Myocyte (in vitro differentiated cells): Measurements from ENCODE around the gene TNRC18. TPM values are rescaled to one million over a fixed set of nuclear protein-coding genes. Genes with fewer than 3 reads are reported as not detected.
"Not testable (repeated sequence)": the region's sequence is repeated elsewhere in the genome, so short reads cannot be mapped to it uniquely, and the experiment has no call there.

Experiments
- DNase-seq: peaks from one replicate; pipeline ENCODE4 v3.0.0-alpha.2; 2012; ENCODE audit warnings: low read depth
- total RNA-seq: library from RNA; depleted of rRNA; stranded (reverse); fragments of >200 nt; gene quantifications from 2 replicates; pipeline ENCODE4 v1.2.3, GENCODE V29; 2014

Gene TNRC18
- total RNA-seq, 1 donor from 2014 or later, result 32.3 TPM

- DNase-seq, result no peak
These were observed 43.1 kb downstream of the TNRC18 start for GRCh38 chr7:5380350-5381070.

DNA sequence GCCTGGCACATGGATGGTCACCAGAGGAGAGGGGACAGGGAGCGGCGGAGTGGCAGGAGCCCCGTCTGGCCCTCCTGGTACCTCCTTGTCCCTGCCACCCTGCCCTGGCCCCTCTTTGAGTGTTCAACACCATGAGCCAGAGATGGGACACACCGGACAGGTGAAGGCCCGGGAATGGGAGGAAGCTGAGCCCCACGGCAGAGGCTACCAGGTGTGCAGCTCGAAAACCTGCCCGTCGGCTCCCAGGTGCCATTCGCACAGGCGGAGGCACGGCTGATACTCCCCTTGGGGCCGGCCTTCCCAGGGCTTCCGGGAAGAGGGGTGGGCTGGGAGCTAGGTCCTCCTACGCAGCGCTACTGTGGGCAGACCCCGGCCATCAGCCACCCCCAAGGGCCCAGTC is 44.1 kb downstream of the TNRC18 start:
- no peak for DNase-seq

GRCh38 chr7:5377816-5378215 is 45.8 kb downstream of the TNRC18 start:
- no peak for DNase-seq

DNA sequence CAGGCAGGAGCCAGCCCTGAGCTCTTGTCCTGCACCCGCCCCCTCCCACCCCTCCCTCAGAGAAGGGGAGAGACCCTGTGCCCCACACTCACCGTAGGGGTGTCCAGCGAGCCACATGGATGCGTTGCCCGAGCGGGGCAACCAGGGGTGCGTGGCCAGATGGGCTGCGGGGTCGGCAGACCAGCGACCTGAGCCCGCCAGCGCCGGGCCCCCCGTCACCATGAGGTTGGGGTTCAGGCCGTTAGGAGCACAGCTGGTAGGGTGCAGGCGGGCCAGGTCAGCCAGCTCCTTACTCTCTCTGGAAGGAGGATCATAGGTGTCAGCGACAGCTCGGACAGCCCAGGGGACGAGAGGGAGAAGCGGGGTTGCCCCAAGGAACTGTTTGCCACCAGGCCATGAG is 46.4 kb downstream of the TNRC18 start:
- DNase-seq, result no peak

DNA sequence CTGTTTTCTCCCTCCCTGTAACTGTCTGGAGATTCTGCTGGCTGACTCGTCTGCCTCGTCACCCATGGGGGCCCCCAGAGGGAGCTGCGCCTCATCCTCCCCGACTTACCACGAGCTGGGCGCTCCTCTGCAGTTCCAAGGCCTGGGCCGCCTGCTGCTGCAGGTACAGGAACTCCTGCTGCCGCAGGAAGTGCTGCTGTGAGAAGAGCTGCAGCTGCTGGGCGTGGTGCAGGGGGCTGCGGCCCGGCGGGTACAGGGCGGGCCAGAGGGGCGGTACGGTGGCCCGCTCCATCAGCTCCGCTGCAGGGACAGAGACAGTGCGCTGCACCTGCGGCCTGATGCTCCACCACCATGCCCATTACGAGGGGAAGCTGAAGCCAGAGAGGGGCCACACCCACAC is 47.7 kb downstream of the TNRC18 start:
- no peak for DNase-seq

GRCh38 chr7:5374464-5374863 is 49.2 kb downstream of the TNRC18 start:
- no peak for DNase-seq

- no peak for DNase-seq
These were observed 50.3 kb downstream of the TNRC18 start for GRCh38 chr7:5373300-5373699.

DNA sequence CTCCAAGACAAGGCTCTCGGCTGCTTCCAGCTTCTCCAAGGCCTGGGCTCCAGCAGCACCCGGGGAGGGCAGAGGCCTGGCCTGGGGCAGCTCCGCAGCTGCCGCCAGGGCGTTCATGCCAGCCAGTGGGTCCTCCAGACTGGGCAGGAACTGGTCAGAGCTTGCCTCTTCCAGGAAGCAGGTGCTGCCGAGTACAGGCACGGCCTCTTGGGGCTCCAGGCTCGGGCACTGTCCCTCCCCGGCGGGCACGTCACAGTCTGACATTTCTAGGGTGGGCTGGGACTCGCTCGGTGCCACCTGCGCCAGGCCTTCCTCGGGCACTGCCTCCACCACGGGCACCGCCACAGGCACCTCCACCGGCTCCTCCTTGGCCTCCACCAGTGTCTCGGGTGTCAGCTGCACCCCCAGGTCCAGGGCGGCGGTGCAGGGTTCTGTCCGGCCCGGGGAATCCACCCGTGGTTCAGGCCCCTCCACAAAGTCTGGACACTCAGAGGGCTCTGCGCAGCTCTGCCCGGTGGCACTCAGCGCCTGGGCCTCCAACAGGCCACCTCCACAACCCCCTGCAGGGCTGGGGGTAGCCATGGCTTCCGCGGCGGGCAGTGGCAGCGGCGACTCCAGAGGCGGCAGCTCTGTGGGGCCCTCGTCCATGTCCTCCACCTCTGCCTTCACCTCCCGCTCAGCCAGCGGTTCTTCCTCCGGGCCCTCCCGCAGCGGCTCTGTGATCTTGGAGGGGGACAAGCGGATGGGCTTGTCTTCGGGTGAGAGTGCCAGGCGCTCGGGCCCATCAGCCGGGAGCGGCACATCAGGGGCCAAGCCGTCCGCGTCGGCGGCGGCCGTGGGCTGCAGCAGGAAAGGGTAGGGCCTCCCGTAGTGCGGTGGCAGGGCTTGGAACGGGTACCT is 52.9 kb downstream of the TNRC18 start:
- DNase-seq, result no peak

- no peak for DNase-seq
These were observed 56.0 kb downstream of the TNRC18 start for GRCh38 chr7:5367661-5368060.

- peak; percentile 87 for DNase-seq
These were observed 57.5 kb downstream of the TNRC18 start for GRCh38 chr7:5365976-5366625.

GRCh38 chr7:5363729-5364128 is 59.9 kb downstream of the TNRC18 start:
- DNase-seq, result no peak

DNA sequence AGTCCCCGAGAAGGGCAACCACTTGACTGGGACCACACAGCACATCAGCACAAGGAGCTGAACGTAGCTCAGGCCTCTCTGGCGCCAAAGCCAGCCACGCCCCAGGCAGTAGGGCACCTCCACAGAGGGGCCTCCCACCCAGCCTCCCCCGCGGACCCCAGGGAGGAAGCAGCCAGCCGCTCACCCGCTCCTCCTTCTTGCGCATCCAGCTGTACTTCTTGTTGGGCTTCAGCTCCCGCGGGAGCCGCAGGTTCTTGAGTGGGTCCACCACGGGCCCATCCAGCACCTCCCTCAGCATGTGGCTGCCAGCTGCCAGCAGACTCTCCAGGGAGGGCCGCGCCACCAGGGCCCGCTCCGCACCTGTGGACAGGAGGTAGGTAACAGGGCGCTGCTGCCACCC is 61.2 kb downstream of the TNRC18 start:
- no peak for DNase-seq

- DNase-seq, result no peak
These were observed 62.0 kb downstream of the TNRC18 start for GRCh38 chr7:5361446-5362127.

DNA sequence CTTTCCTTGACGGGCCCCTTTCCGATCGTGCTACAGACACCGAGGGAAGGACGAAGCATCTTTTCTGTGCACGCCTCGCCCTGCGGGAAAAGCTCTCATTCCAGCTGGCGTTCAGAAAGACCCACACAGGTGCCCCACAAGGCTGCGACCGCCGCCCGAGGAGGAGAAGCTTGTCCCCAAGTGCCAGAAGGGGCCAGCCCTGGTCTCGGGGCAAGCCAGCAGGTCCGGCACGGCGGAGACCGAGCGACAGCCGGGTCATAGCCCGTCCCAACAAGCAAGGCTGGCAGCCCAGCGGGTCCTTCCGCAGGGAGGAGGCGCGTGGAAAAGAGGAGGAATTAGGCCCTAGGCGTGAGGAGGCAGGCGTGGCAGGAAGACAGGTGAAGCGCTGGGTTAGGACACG is 62.7 kb downstream of the TNRC18 start:
- DNase-seq, result no peak

DNA sequence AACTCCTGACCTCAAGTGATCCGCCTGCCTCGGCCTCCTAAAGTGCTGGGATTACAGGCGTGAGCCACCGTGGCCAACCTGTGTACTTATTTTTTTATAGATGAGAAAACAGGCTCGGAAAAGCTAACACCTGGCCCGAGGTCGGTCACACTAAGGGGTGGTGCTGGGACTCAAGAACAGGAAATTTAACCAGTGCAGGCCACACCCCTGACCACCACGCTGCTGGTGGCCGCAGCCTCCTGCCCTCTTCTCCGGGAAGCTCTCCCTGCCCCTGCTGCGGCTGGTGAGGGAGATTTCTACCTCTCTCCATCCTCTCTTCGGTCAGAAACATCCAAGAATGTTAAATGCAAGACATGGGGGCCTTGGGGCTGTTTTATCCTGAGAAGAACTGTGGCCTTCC is 63.2 kb downstream of the TNRC18 start:
- DNase-seq, result no peak

DNA sequence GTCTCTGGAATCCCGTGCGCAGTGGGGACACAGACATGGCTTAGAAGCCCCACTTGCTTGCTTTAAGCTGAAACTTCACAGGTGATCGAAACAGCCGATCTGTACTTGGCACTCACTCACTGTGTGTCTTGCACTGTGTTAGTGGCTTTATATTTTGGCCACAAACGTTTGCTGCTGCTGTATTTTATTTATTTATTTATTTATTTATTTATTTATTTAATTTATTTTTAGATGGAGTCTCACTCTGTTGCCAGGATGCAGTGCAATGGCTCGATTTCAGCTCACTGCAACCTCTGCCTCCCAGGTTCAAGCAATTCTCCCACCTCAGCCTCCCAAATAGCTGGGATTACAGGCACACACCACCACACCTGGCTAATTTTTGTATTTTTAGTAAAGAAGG is 63.6 kb downstream of the TNRC18 start:
- DNase-seq, result not testable (repeated sequence)

GRCh38 chr7:5359344-5359743 is 64.3 kb downstream of the TNRC18 start:
- DNase-seq, result no peak

DNA sequence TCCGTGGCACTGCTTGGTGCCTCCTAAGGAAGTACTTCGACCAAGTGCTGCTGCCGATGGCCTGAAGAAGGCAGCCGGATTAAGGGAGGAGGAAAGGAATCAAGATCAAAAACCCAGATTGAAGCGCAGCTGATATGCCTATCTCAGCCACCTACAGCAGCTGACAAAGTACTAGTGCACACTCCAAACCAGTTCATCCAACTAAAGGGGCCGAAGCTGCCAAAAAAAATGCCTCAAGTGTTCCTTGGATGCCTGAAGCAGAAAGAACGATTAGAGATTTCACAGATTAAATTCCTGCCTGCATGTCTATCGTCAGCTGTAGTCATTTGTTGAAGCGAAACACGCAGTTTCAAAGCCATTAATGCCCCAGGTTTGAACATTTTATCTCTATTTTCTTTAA is 65.7 kb downstream of the TNRC18 start:
- no peak for DNase-seq

- DNase-seq, result no peak
These were observed 66.9 kb downstream of the TNRC18 start for GRCh38 chr7:5356751-5357119.

DNA sequence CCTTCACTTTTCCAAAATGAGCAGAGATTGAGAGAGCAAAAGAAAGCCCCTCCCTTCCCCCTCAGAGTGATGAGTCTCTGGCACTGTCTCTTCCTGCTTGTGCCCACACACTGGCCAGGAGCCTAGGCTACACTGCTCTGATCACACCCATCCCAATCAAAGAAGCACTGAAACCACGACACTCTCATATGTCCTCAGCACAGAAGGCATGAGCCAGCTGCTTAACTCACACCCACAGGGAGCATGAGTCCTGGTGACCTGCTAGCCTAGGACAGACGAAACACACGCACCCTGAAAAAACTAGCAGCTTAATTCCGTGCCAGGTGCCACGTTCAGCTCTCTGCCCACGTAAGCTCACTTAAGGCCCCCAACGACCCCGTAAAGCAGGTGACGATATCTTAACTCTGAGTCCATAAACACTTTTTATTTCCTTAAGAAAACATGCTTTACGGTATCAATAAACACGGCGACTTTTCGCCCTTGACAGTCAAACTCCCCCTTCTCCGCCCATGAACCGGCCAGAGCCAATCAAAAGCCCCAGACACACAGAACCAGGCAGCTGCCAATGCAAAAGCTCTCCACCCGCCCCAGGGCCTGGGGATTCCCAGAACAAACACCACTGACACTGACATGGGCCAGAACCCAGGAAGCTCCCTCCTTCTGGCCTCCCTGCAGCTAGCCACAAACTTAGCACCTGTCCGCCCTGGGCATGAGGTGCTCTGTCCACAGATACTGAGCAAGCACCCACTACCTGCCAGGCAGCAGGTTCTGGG is 69.0 kb downstream of the TNRC18 start:
- peak; percentile 93 for DNase-seq
